HCT116 (cell line): ENCODE data around the gene ETHE1. TPM values are rescaled to one million over a fixed set of nuclear protein-coding genes. Genes with fewer than 3 reads are reported as not detected.

ENCODE experiments used
- ATAC-seq: fragments of 200-7000 bp; cut with Tn5 transposase; 2 replicates; pipeline ENCODE4 v1.9.1; 2020; ENCODE audit warnings: mild to moderate bottlenecking, moderate library complexity
- BruUV-seq: library from RNA; stranded (reverse); fragments of 400-500 nt; replicated peaks from 2 replicates; lab custom pipeline; 2021; lab: Mats Ljungman, UMichigan
- CTCF ChIA-PET: fragments of 300-600 bp; sonication (Branson Sonifier 250); formaldehyde crosslinking; loops from one replicate; lab custom pipeline; 2021; ENCODE audit warnings: antibody characterized with exemption; lab: Charles Lee
- POLR2A ChIA-PET: fragments of 300-600, 350-600 bp; sonication (Branson Sonifier 250); formaldehyde crosslinking; loops from one replicate; lab custom pipeline; 2021; ENCODE audit warnings: antibody characterized with exemption; lab: Charles Lee
- RAD21 ChIA-PET, 2 experiments: fragments of 300-600 bp; sonication (Branson Sonifier 250); formaldehyde crosslinking; loops; one replicate each; lab custom pipeline; 2023; ENCODE audit warnings: low total read pairs in 2 of 2; ENCODE audit not compliant: uncharacterized antibody in 2 of 2, unreplicated experiment in 2 of 2, low non-redundant PET in 1 of 2; lab: Charles Lee
- DNase-seq: peaks from one replicate; pipeline ENCODE4 v3.0.0-alpha.2; 2010; ENCODE audit warnings: low read depth, low spot score
- H2AFZ ChIP-seq: fragments of 200-600 bp; shearing (Covaris generic), sonication (generic); 2 replicates; pipeline ENCODE4 v1.6.1; 2017; ENCODE audit warnings: low read depth, mixed run types, mixed read lengths, antibody characterized with exemption, low read length; ENCODE audit not compliant: poor library complexity, severe bottlenecking
- H3K27ac ChIP-seq: 2 replicates; pipeline ENCODE4 v1.5.1; 2012; ENCODE audit warnings: low read depth, low read length
- H3K27me3 ChIP-seq: fragments of 200-600 bp; sonication (generic); 2 replicates; pipeline ENCODE4 v1.6.1; 2016; ENCODE audit warnings: mixed run types, low read length, mixed read lengths; ENCODE audit not compliant: insufficient read depth
- H3K36me3 ChIP-seq, 2 experiments: fragments of 200-500 bp in 1 of 2; fragments of 200-600 bp in 1 of 2; sonication (Bioruptor generic) in 1 of 2; sonication (generic) in 1 of 2; 2 replicates each; pipeline versions ENCODE4 v1.5.1 to v1.6.1; 2014 to 2016; ENCODE audit warnings: low read length in 2 of 2, inconsistent platforms in 1 of 2, mixed read lengths in 1 of 2, mixed run types in 1 of 2; ENCODE audit not compliant: insufficient read depth in 2 of 2, control insufficient read depth in 1 of 2
- H3K4me1 ChIP-seq, 2 experiments: fragments of 200-600 bp in 1 of 2; sonication (generic) in 1 of 2; 2 replicates each; pipeline versions ENCODE4 v1.5.1 to v1.6.1; 2012 to 2017; ENCODE audit warnings: low read length in 2 of 2, inconsistent platforms in 1 of 2, mild to moderate bottlenecking in 1 of 2, mixed read lengths in 1 of 2, mixed run types in 1 of 2, moderate library complexity in 1 of 2; ENCODE audit not compliant: insufficient read depth in 2 of 2, control insufficient read depth in 1 of 2
- H3K4me2 ChIP-seq: fragments of 200-600 bp; sonication (generic); 2 replicates; pipeline ENCODE4 v1.6.1; 2017; ENCODE audit warnings: mixed run types, low read length, mixed read lengths
- H3K4me3 ChIP-seq, 2 experiments: fragments of 200-600 bp in 1 of 2; sonication (generic) in 1 of 2; replicated peaks in 1 of 2; 2 replicates each; pipeline ENCODE4 v1.5.1; 2011 to 2016; ENCODE audit warnings: low read length in 2 of 2, control low read depth in 1 of 2, low read depth in 1 of 2, mild to moderate bottlenecking in 1 of 2, mixed read lengths in 1 of 2, mixed run types in 1 of 2
- H3K79me2 ChIP-seq: fragments of 200-600 bp; sonication (generic); 2 replicates; pipeline ENCODE4 v1.6.1; 2017; ENCODE audit warnings: mild to moderate bottlenecking, mixed run types, low read length, moderate library complexity, mixed read lengths; ENCODE audit not compliant: insufficient read depth
- H3K9ac ChIP-seq: fragments of 200-600 bp; sonication (generic); 2 replicates; pipeline ENCODE4 v1.6.1; 2016; ENCODE audit warnings: low read length, mixed read lengths
- H3K9me2 ChIP-seq: fragments of 200-600 bp; sonication (generic), shearing (Covaris generic); 2 replicates; pipeline ENCODE4 v1.6.1; 2017; ENCODE audit warnings: mixed run types, mild to moderate bottlenecking, moderate library complexity; ENCODE audit not compliant: insufficient read depth
- H3K9me3 ChIP-seq, 2 experiments: fragments of 200-500 bp in 1 of 2; fragments of 200-600 bp in 1 of 2; sonication (Bioruptor generic) in 1 of 2; sonication (generic) in 1 of 2; 2 replicates each; pipeline ENCODE4 v1.6.1; 2014 to 2017; ENCODE audit warnings: low read length in 2 of 2, mixed read lengths in 2 of 2, inconsistent platforms in 1 of 2, low read depth in 1 of 2, mild to moderate bottlenecking in 1 of 2, mixed run types in 1 of 2, moderate library complexity in 1 of 2; ENCODE audit not compliant: control insufficient read depth in 1 of 2, insufficient read depth in 1 of 2
- H4K20me1 ChIP-seq: fragments of 200-600 bp; sonication (generic), shearing (Covaris generic); 2 replicates; pipeline ENCODE4 v1.6.1; 2017; ENCODE audit warnings: mixed run types, mild to moderate bottlenecking, moderate library complexity; ENCODE audit not compliant: insufficient read depth
- CBX3 ChIP-seq: IDR thresholded peaks from 2 replicates; pipeline ENCODE4 v1.6.1; 2012; ENCODE audit warnings: low read depth
- ELF1 ChIP-seq: IDR thresholded peaks from 2 replicates; pipeline ENCODE4 v1.6.1; 2012; ENCODE audit warnings: low read depth, borderline replicate concordance
- EZH2phosphoT487 ChIP-seq: fragments of 200-600 bp; IDR thresholded peaks from 2 replicates; pipeline ENCODE4 v1.6.1; 2018; ENCODE audit warnings: antibody characterized with exemption, borderline replicate concordance
- FOSL1 ChIP-seq: IDR thresholded peaks from 2 replicates; pipeline ENCODE4 v1.6.1; 2012; ENCODE audit warnings: low read depth
- POLR2A ChIP-seq: IDR thresholded peaks from 2 replicates; pipeline ENCODE4 v1.7.0; 2011; ENCODE audit warnings: borderline replicate concordance; ENCODE audit not compliant: insufficient read depth, insufficient read length; ENCODE audit errors: extremely low read depth
- POLR2AphosphoS5 ChIP-seq: IDR thresholded peaks from 2 replicates; pipeline ENCODE4 v1.6.1; 2011; ENCODE audit warnings: mild to moderate bottlenecking, low read depth, low read length, moderate library complexity
- SP1 ChIP-seq: IDR thresholded peaks from 2 replicates; pipeline ENCODE4 v1.6.1; 2012; ENCODE audit warnings: low read depth
- TCF7L2 ChIP-seq: IDR thresholded peaks from 2 replicates; pipeline ENCODE4 v1.7.0; 2011; ENCODE audit warnings: borderline replicate concordance, inconsistent platforms; ENCODE audit not compliant: insufficient read depth, insufficient read length; ENCODE audit errors: extremely low read depth
- ZBTB33 ChIP-seq: IDR thresholded peaks from 2 replicates; pipeline ENCODE4 v1.6.1; 2011; ENCODE audit warnings: mild to moderate bottlenecking, low read length, moderate library complexity; ENCODE audit not compliant: insufficient replicate concordance; ENCODE audit errors: extremely low read depth
- ZFX ChIP-seq: fragments of 450-650 bp; IDR thresholded peaks from 2 replicates; pipeline ENCODE4 v1.6.1; 2017
- intact Hi-C: fragments of 100-400 bp; cut with micrococcal nuclease; formaldehyde crosslinking; loops from 2 replicates; pipeline ENCODE4 v1.10.0; 2022
- total RNA-seq: library from RNA; stranded (reverse); gene quantifications from one replicate; pipeline ENCODE4 v1.2.1, GENCODE V29; 2021; ENCODE audit not compliant: unreplicated experiment
- TF ChIP-seq, protein P1 (sequence below): IDR thresholded peaks from 2 replicates; pipeline ENCODE4 v1.6.1; 2012; ENCODE audit warnings: low read depth

Gene ETHE1
- total RNA-seq, 1 experiment from 2014 or later, result 64.3 TPM

GRCh38 chr19:43545981-43546380 is 19.0 kb upstream of the ETHE1 start:
- Histone ChIP-seq H3K9me2 (no peaks in the 10 kb centered on the region), H3K4me1 (no peaks in the 10 kb centered on the region), H3K27ac (no peak overlapping the region), H3K36me3 (peaks cover 3 to 10% of the 10 kb centered on the region in 2 experiments; a peak in 3 of 4 replicates), H3K4me3 (no peak overlapping the region), H4K20me1 (no peaks in the 10 kb centered on the region)
- RAD21 ChIA-PET, result no interaction called here
- intact Hi-C loops, result no loop called here
- no TSS peak for BruUV-seq
- no peak for DNase-seq
- TF ChIP-seq POLR2AphosphoS5, result no peak
- no peak for TF ChIP-seq ELF1
- no peak for TF ChIP-seq CBX3
- TF ChIP-seq EZH2phosphoT487, result no peak
- no peak for TF ChIP-seq ZBTB33
- no peak for TF ChIP-seq TCF7L2
- no peak for TF ChIP-seq FOSL1
- TF ChIP-seq, protein P1, sequence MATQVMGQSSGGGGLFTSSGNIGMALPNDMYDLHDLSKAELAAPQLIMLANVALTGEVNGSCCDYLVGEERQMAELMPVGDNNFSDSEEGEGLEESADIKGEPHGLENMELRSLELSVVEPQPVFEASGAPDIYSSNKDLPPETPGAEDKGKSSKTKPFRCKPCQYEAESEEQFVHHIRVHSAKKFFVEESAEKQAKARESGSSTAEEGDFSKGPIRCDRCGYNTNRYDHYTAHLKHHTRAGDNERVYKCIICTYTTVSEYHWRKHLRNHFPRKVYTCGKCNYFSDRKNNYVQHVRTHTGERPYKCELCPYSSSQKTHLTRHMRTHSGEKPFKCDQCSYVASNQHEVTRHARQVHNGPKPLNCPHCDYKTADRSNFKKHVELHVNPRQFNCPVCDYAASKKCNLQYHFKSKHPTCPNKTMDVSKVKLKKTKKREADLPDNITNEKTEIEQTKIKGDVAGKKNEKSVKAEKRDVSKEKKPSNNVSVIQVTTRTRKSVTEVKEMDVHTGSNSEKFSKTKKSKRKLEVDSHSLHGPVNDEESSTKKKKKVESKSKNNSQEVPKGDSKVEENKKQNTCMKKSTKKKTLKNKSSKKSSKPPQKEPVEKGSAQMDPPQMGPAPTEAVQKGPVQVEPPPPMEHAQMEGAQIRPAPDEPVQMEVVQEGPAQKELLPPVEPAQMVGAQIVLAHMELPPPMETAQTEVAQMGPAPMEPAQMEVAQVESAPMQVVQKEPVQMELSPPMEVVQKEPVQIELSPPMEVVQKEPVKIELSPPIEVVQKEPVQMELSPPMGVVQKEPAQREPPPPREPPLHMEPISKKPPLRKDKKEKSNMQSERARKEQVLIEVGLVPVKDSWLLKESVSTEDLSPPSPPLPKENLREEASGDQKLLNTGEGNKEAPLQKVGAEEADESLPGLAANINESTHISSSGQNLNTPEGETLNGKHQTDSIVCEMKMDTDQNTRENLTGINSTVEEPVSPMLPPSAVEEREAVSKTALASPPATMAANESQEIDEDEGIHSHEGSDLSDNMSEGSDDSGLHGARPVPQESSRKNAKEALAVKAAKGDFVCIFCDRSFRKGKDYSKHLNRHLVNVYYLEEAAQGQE, result no peak
- no peak for TF ChIP-seq SP1
- TF ChIP-seq ZFX, result no peak
- TF ChIP-seq POLR2A, result no peak
- TF ChIP-seq, all 23 proteins: peak for 0
- no peaks in the 10 kb centered on the region for H3K27me3 ChIP-seq
- no peaks in the 10 kb centered on the region for H3K79me2 ChIP-seq
- H2AFZ ChIP-seq, result no peak overlapping the region
- POLR2A ChIA-PET, result no interaction called here
- no peaks in the 10 kb centered on the region for H3K9me3 ChIP-seq
- ATAC-seq, result no peak
- H3K9ac ChIP-seq, result no peak overlapping the region
- no peak overlapping the region for H3K4me2 ChIP-seq
- CTCF ChIA-PET, result interaction anchor here (1.5 kb wide), 1 partner anchor 9 kb away, joined by 7 read pairs; no protein-coding TSS in a partner anchor
